Measurements from ENCODE around the gene CLEC3B.

CLEC3B gene

GRCh38 chr3:45002720-45003119 is 23.4 kb upstream of the CLEC3B start:
- Histone ChIP-seq H3K9me3 (ENCODE audit: insufficient read depth, low read depth, low read length) (no peaks in the 10 kb centered on the region), H3K27me3 (ENCODE audit: insufficient read depth, low read length, poor library complexity, severe bottlenecking) (no peaks in the 10 kb centered on the region), H4K20me1 (ENCODE audit: insufficient read depth, low read length, poor library complexity, severe bottlenecking) (no peaks in the 10 kb centered on the region), H3K4me2 (ENCODE audit: low read depth, low read length, poor library complexity, severe bottlenecking) (no peak overlapping the region), H3K36me3 (ENCODE audit: insufficient read depth, low read length) (peaks cover 79% of the 10 kb centered on the region), H3K4me1 (ENCODE audit: insufficient read depth, low read length, poor library complexity, severe bottlenecking) (peaks cover 4% of the 10 kb centered on the region), H3K9ac (ENCODE audit: low read depth, low read length, poor library complexity, severe bottlenecking) (no peak overlapping the region), H2AFZ (ENCODE audit: low read length) (no peak overlapping the region), H3F3A (ENCODE audit: low read depth) (no peaks in the 10 kb centered on the region), H3K9me2 (replicated peaks; ENCODE audit: low read depth, low read length) (no peaks in the 10 kb centered on the region), H3K79me2 (ENCODE audit: insufficient read depth, low read length) (no peaks in the 10 kb centered on the region), H3K4me3 (ENCODE audit: low read length, poor library complexity, severe bottlenecking) (no peak overlapping the region)
- TF ChIP-seq EZH2phosphoT487 (IDR thresholded peaks at IDR 0.05; ENCODE audit: borderline replicate concordance) (no peak), CTCF (conservative IDR thresholded peaks at IDR 0.05; ENCODE audit: low read length) (no peak)

- TF ChIP-seq EZH2phosphoT487 (IDR thresholded peaks at IDR 0.05; ENCODE audit: borderline replicate concordance) (no peak), CTCF (conservative IDR thresholded peaks at IDR 0.05; ENCODE audit: low read length) (no peak)
- Histone ChIP-seq H3K4me3 (ENCODE audit: low read length, poor library complexity, severe bottlenecking) (no peak overlapping the region), H3K9ac (ENCODE audit: low read depth, low read length, poor library complexity, severe bottlenecking) (no peak overlapping the region), H3F3A (ENCODE audit: low read depth) (no peaks in the 10 kb centered on the region), H3K36me3 (ENCODE audit: insufficient read depth, low read length) (peaks cover 81% of the 10 kb centered on the region), H3K9me2 (replicated peaks; ENCODE audit: low read depth, low read length) (no peaks in the 10 kb centered on the region), H3K4me2 (ENCODE audit: low read depth, low read length, poor library complexity, severe bottlenecking) (no peak overlapping the region), H4K20me1 (ENCODE audit: insufficient read depth, low read length, poor library complexity, severe bottlenecking) (no peaks in the 10 kb centered on the region), H3K4me1 (ENCODE audit: insufficient read depth, low read length, poor library complexity, severe bottlenecking) (peaks cover 4% of the 10 kb centered on the region), H3K9me3 (ENCODE audit: insufficient read depth, low read depth, low read length) (no peaks in the 10 kb centered on the region), H2AFZ (ENCODE audit: low read length) (no peak overlapping the region), H3K27me3 (ENCODE audit: insufficient read depth, low read length, poor library complexity, severe bottlenecking) (no peaks in the 10 kb centered on the region), H3K79me2 (ENCODE audit: insufficient read depth, low read length) (no peaks in the 10 kb centered on the region)
Observed at GRCh38 chr3:45003406-45003805, 22.7 kb upstream of the CLEC3B start.

- peaks cover 81% of the 10 kb centered on the region for H3K36me3 ChIP-seq (ENCODE audit: insufficient read depth, low read length)
- peaks cover 4% of the 10 kb centered on the region for H3K4me1 ChIP-seq (ENCODE audit: insufficient read depth, low read length, poor library complexity, severe bottlenecking)
- no peaks in the 10 kb centered on the region for H3K9me2 ChIP-seq (replicated peaks; ENCODE audit: low read depth, low read length)
- TF ChIP-seq EZH2phosphoT487 (IDR thresholded peaks at IDR 0.05; ENCODE audit: borderline replicate concordance) (no peak), CTCF (conservative IDR thresholded peaks at IDR 0.05; ENCODE audit: low read length) (no peak)
- H3K79me2 ChIP-seq (ENCODE audit: insufficient read depth, low read length), result no peaks in the 10 kb centered on the region
- H2AFZ ChIP-seq (ENCODE audit: low read length), result no peak overlapping the region
- no peaks in the 10 kb centered on the region for H4K20me1 ChIP-seq (ENCODE audit: insufficient read depth, low read length, poor library complexity, severe bottlenecking)
- H3K4me3 ChIP-seq (ENCODE audit: low read length, poor library complexity, severe bottlenecking), result no peak overlapping the region
- no peaks in the 10 kb centered on the region for H3K27me3 ChIP-seq (ENCODE audit: insufficient read depth, low read length, poor library complexity, severe bottlenecking)
- H3K9ac ChIP-seq (ENCODE audit: low read depth, low read length, poor library complexity, severe bottlenecking), result no peak overlapping the region
- no peak overlapping the region for H3K4me2 ChIP-seq (ENCODE audit: low read depth, low read length, poor library complexity, severe bottlenecking)
- no peaks in the 10 kb centered on the region for H3F3A ChIP-seq (ENCODE audit: low read depth)
- H3K9me3 ChIP-seq (ENCODE audit: insufficient read depth, low read depth, low read length), result no peaks in the 10 kb centered on the region
Observed at GRCh38 chr3:45003859-45004258, 22.2 kb upstream of the CLEC3B start.

Data from Loucy (cell line).